NCI-H2029 treated with DMSO at 0.1 percent for 48 hours (cell line): ENCODE data around the gene NAALADL2.
"Not testable (repeated sequence)": the region's sequence is repeated elsewhere in the genome, so short reads cannot be mapped to it uniquely, and the experiment has no call there.

ENCODE experiments used
- DNase-seq: peaks from one replicate; lab custom pipeline; 2025; lab: John Stamatoyannopoulos, UW

NAALADL2 gene

DNA sequence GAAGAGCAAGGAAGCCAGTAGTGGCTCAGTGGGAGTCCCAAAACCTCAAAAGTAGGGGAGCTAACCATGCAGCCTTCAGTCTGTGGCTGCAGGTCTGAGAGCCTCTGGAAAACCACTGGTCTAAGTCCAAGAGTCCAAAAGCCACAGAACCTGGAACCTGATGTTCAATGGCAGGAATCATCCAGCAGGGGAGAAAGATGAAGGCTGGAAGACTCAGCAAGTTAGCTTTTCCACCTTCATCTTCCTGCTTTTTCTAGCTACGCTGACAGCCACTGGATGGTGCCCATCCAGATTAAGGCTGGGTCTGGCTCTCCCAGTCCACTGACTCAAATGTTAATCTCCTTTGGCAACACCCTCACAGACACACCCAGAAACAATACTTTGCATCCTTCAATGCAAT, 626.3 kb downstream of the NAALADL2 start:
- DNase-seq, result no peak

DNA sequence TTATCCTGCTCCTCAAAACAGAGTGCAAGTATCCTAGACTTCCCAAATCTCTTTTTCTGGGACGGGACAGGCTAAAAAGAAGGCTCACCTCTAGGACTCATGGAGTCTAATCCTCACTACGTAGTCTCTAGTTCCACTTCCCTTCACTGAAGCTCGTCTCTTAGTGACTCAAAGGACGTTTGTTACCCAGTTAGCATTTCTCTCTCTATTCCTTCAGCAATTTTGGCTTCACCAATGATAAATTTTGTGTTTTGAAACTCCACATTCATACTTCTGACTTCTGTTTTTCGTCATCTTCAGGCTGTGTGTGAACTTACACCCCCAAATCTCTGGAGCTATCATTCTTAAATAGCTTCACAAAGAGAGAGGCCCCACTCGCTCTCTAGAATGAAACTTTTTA, 627.1 kb downstream of the NAALADL2 start:
- no peak for DNase-seq

DNA sequence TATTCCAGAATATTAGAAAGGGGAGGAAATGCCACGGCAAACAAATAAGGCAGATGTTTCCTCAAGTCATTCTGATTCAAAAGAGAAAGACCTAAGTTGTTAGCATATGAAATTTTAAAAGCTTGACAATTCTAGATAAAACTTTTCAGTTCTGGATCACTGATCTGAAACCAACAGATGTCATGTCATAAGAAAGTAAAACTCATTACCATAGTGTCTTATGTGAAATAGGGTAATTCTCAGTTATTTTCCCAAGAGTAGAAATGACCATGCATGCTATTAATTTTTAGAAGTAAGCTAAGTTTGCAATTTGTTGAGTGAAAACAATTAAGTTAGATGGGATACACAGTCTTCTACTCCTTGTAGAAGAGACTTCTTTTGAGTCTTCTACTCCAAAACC, 630.3 kb downstream of the NAALADL2 start:
- DNase-seq, result no peak

DNA sequence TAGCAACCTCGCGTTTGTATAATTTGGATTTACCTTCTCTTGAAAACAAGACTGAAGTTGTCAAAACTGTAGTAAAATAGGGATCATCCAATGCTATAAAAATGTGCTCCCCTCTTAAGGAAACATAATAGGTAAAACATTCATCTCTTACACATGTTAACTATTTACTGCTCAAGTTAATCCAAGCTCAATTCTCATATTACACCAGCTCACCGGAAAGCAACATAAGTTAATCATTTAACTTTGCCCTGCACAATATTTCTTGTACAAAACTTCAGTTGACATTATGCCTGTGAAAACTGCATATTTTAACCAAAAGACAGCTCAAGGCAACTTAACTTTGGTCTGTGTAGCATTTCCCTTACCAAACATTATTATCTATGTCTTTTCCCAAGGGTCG, 634.2 kb downstream of the NAALADL2 start:
- DNase-seq, result no peak

DNA sequence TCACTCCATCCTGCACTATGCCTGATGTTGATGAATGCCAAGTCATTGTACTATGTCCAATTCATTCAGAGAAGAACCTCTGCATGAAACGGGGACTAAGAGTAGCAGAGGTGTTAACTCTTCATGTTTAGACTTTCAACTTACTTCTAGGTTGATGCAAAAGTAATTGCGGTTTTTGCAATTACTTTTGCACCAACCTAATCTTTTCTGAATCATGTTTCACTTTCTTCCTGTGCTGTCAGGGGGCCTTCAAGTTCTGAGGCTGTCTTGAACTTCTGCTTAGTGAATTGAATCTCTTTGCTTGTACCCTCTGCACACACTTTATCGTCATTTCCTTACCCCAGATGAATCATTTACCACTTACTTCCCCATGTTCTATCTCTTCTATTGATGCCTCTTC, 636.2 kb downstream of the NAALADL2 start:
- no peak for DNase-seq

DNA sequence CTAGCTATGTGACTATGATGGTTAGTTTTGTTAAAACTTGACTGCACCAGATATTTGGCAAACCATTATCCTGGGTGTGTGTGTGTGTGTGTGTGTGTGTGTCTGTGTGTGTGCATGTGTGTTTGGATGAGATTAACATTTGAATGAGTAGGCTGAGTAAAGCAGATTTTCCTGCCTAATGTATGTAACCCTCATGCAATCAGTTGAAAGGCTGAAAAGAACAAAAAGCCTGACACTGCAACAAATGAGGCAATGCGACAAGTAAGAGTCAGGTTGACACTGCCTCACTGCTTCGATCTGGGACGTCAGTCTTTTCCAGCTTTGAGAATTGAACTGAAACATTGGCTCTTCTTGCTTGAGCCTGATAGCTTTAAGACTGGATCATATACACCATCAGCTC, 643.0 kb downstream of the NAALADL2 start:
- DNase-seq, result no peak

DNA sequence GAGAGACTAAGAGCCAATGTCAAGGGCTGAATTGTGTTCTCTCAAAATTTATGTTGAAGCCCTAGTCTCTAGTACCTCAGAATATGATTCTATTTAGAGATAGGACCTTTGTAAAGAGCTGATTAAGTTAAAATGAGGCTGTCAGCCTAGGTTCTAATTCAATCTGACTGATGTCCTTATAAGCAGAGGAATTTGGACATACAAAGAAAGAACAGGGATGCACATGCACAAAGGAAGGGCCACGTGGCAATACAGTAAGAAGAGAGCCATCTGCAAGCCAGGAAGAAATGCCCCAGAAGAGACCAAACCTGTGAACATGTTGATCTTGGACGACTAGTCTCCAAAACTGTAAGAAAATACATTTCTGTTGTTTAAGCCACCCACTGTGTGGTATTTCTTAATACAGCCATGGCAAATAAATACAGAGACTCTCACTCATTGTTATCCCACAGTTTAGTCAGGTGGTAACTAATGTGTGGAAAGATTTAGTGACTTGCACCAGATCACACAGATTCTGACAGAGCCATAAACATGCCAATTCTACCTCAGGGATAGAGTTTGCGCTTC, 652.2 kb downstream of the NAALADL2 start:
- no peak for DNase-seq

DNA sequence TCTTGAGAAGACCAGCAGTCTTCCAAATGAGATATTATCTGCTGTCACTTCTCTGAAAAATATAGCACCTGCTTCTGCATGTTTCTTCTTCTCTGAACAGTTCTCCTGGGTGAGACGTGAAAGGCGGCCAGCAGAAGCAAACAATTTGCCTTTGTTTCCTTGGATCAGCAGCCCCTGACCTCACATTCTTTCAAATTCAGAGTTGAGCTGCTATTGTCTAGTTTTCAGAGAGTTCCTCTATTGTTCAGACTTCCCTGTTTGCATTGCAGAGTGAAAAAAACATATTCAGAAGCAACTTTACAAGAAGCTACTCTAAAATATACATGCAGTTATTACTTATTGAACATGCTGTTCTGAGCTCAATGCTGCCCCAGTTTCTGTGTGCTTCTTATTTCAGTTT, 653.6 kb downstream of the NAALADL2 start:
- DNase-seq, result no peak

DNA sequence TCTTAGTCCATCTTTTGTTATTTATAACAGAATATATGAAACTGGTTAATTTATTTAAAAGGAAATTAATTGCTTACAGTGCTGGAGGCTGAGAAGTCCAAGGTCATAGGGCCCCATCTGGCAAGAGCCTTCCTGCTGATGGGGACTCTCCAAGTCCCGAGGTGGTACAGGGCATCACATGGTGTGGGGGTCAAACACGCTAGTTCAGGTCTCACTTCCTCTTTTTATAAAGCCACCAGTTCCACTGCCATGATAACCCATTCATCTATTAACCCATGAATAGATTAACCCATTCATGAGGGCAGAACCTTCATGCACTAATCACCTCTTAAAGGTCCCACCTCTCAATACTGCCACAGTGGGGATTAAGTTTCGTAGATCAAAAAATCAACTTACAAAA, 659.3 kb downstream of the NAALADL2 start:
- DNase-seq, result no peak

DNA sequence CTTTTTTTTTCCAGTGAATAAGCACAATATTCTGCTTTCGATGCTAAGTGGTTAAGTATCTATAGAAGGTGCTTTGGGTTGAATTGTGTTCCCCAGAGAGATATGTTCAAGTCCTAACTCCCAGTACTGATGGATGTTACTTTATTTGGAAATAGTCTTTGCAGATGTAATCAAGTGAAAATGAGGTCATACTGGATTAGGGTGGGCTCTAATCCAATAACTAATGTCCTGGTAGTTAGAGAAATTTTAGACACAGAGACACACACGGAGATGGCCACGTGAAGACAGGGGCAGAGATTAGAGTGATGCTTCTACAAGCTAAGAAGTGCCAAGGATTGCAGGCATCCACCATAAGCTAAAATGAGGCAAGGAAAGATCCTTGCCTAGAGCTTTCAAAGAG, 662.3 kb downstream of the NAALADL2 start:
- DNase-seq, result no peak

DNA sequence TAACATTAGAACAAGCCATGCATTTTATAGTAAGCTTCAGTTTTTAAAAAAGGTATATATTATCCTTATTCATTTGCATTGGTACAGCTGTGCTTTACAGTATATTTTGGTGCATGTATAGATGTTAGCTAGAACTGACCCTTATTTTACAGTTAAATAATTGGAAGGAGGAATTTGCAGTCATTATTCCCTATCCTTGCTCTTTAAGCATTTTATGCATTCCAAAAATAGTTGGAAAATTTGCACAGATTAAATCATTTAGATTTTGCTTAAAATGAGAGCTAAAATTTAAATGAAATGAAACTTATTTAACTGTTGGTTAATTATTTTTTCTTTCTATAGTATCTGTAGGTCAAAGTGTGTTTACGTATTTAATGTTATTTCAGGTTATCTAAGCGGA, 667.1 kb downstream of the NAALADL2 start:
- no peak for DNase-seq

DNA sequence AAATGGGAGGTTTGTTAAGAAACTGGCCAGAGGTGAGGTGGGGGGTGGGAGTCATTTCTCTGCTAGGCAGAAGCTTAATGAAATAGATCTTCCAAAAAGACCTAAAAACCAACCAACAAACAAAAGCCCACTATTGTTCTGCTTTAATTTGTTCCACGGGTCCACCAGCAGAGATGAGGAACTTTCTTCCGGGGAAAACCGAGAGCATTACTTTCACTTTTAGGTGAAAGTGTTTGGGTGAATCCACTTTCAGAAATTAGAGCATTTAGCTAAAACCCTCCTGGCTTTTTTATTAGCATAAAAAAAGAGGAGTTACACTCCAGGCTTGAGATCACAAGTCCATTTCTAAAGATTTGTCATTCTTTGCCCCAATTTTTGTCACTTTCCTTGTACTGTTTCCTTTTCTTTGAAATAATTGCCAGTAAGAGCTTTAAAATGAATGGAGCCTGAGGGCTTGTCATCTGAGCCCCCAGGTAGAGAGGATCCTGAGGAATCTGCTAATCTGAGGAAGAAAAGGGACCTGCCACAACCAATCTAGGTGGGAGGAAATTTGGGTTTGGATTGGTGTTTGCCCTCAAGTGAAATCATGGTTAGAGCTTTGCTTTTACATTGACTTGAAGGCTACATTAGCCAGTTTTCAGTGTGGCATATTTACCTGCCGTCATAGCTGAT, 667.6 kb downstream of the NAALADL2 start:
- DNase-seq, result no peak

DNA sequence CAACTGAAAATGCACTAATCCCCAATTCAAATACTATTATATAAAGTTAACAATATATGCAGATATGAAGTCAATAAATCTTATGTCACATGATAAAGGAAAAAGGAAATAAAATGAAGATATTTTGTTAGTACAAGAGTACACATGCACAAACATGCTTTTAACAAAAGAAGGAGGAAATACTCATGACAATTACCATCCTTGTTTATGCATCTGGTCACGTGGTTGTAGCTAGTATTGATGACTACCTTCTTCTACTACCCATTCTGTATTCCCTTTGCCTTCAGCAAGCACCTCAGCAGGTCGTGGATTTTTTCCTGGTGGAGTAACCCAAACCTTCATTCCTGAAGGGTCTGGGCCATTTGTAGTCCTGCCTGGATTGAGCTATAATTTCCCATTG, 669.6 kb downstream of the NAALADL2 start:
- DNase-seq, result not testable (repeated sequence)

DNA sequence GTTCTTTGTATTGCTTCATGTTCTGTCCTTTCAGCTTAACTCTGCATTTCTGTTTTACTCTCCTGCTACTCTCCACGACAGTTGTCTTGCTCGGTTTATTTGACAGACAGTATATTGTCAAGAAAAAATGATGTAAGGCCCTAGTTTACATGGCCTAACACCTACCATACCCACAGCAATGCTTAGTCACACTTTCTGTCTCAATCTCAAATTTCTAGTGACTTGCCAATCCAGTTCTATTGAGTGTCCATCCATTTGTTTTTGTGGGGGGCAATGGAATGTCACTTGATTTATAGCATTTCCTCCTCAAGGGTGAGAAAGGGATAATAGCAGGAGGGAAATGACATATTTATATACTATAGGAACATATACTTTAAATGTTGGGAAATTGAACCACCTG, 676.2 kb downstream of the NAALADL2 start:
- no peak for DNase-seq

DNA sequence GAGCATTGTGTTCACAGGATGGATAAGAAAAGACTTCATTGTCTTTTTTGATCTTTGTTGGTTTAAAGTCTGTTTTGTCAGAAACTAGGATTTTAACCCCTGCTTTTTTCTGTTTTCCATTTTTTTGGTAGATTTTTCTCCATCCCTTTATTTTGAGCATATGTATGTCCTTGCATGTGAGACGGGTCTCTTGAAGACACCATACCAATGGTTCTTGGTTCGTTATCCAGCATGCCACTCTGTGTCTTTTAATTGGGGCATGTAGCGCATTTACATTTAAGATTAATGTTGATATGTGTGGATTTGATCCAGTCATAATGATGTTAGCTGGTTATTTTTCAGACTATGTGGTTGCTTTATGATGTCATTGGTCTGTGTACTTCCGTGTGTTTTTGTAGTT, 687.0 kb downstream of the NAALADL2 start:
- no peak for DNase-seq

DNA sequence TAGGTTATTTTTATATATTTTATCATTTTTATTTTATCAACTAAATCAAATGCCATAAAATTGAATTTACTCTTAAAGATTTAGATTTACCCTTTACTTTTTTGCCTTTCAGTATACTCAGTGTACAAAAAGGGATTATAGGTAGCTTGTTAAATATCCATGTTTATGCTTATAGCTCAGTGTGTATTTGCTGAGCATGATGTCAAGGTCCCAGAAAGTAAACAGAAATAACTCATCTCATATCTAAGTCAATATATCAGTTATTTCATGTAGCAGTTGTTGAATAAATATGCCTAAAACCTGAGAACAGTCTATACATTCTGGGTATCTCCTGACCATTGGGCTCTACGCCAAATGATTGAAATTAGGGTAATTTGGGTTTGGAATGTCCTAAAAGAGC, 693.8 kb downstream of the NAALADL2 start:
- DNase-seq, result no peak

DNA sequence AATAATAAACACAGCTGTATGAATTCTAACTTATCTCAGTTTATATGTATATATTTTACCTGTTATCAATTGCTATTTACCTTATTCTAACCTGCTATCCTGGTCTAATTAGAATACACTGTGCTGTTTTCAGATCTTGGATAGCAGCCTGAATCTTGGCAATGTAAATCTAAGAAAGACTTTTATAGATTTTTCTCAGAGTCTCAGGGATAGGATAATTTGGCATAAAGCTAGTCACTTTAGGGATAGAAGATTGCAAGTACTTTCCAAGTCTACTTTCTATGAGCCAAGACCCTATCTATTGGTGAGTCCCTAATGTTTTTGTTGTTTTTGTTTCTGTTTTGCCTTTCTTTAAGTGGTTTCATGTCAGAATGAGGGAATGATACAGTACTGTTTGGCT, 695.7 kb downstream of the NAALADL2 start:
- no peak for DNase-seq

DNA sequence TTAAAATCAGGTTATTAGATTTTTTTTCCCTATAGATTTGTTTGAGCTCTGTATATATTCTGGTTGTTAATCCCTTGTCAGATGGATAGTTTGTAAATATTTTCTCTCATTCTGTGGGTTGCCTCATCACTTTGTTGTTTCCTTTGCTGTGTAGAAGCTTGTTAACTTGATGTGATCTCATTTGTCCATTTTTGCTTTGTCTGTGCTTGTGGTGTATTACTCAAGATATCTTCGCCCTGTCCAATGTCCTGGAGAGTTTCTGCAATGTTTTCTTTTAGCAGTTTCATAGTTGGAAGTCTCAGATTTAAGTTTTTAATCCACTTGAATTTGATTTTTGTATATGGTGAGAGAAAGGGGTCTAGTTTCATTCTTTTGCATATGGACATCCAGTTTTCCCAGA, 699.1 kb downstream of the NAALADL2 start:
- DNase-seq, result no peak

DNA sequence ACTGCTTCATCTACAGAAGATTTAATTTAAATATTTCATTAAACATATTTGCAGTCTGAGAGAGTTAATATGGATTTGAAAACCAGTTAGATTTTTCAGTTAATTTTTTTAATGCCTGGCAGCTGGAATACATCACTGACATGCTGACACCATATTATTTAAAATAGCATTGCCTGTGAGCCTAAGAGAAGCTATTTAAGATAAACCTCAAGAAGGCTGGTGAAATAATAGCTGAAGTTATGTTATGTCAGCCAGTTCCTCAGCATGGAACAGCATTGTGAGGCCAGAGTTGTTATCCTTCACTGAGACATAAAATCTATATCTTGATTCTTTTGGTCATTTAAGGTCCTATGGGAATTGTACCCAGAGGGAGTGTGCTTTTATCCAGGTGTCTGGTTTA, 705.2 kb downstream of the NAALADL2 start:
- no peak for DNase-seq

DNA sequence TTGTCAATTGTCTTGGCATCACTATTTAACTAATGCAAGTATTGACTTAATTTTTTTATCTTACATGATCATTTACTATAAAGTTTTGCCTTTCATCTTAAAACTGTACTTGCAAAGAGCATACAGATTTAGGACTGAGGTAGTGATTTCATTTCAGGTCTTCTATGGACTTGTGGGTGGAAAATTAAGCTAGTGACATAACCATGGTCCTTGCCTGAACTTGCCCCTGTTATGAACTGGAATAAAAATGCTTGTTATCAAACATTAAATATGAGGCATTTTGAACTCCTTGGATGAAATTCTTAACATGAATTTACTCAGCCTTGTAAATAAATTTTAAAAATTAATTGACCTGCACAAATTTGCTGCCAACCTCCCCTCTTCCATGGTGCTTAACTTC, 712.0 kb downstream of the NAALADL2 start:
- DNase-seq, result no peak

DNA sequence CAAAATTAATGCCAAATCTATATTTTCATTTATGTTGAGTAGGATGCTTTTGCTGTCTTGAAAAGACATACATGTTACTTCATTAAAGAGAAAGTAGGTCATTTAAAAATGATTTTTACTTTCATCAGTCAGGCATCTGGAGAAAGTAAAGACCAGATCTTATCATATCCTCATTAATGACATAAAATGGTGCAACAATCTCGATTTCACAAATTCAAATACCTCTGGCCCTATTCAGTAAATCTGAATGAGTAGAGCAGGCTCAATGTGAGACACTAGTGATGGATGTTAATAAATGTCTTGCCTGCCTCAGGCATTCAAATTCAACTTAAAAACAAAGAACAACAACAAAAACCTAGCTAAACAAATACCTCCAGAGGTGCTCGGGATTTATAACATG, 714.1 kb downstream of the NAALADL2 start:
- DNase-seq, result no peak

DNA sequence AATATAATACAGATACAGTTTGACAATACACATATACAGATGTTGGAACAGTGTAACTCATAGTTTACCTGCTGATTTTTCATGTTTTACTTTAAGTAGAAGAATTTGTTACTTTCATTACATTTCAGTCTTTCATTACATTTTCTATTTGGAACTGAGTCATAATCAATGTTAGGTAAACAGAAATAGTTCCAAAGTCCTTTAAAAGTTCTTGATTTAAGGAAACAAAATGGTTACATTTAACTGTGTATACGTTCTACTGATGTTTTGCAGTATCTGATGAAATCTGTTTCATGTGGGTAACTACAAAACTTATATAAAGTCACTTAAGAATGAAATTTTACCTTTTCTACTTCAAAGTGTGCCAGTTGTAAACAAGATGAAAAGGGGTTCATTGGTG, 721.2 kb downstream of the NAALADL2 start:
- no peak for DNase-seq

DNA sequence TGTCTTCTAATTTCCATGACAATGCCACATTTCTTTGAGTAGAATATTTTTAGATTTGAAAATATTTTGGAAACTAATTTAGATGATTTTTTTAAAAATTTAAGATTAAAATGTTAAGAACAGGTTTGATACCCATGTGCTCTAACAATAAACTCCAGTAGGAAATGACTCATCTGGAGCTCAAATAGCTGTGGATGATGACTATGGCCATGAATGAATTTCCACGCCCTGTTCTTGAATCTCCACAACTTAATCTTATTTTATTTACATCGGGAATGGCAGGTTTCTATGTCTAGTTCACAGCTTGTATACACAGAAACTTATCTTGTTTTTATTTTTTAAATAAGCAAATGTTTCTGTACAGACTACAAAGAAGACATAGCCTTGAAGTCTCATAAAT, 726.8 kb downstream of the NAALADL2 start:
- DNase-seq, result no peak

DNA sequence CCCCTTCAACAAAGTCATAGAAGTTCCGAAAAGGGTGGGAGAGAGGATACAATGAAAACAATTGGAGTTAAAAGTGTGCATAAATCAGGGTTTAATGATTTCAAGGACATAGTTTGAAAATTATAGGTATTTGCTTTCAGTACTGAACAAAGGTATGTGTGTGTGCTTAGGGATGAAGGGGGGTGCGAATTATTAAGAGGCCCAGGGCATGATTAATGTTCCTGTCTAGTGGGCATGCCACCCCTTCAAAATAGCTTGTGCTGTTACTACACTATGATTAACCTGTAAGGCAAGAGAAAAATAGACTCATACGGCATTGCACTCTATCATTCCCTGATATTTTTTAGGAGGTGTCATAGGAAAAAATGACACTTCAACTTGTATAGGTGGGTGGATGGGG, 731.6 kb downstream of the NAALADL2 start:
- DNase-seq, result no peak
